ELF-1 (cell line): Measurements from ENCODE around the gene UBE2U.
"Not testable (repeated sequence)": the region's sequence is repeated elsewhere in the genome, so short reads cannot be mapped to it uniquely, and the experiment has no call there.

Experiments
- DNase-seq: peaks from one replicate; pipeline ENCODE4 v3.0.0-alpha.2; 2016; ENCODE audit warnings: low read depth, low spot score

Gene UBE2U

DNA sequence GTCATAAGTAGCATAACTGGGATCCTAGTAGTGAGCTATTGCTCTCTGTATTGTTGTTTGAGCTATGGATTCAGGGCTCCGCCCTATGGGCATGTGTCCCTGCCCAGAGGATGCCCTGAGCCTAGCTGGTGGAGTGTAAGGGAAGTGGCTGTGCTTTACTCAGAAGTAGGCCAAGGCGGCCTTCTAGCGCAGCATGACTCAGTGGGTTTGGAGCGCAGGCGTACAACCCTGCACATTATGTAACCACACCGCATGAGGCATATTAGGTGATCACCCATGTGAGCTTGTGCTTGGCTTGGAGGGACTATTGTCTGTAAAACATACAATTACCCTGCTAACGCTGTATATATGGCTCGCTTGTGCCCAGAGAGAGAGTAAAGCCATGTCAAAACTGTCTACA lies 11.1 kb upstream of the UBE2U start:
- no peak for DNase-seq

GRCh38 chr1:64194168-64195080 lies 9.0 kb upstream of the UBE2U start:
- no peak for DNase-seq

DNA sequence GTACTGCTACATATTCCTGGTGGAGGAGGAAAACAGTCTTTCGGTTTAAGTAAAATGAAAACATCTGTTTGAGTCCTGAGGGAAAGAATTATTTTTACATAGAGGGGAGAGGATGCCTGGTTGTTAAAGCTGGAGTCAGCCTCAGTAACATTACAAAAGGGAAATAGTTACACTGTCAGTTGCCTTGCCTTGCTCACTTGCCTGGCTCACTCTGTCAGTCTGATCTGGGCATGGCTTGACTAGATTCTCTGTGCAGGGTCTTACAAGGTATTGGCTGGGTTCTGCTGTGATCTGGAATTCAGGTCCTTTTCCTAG lies 8.4 kb upstream of the UBE2U start:
- DNase-seq = no peak

DNA sequence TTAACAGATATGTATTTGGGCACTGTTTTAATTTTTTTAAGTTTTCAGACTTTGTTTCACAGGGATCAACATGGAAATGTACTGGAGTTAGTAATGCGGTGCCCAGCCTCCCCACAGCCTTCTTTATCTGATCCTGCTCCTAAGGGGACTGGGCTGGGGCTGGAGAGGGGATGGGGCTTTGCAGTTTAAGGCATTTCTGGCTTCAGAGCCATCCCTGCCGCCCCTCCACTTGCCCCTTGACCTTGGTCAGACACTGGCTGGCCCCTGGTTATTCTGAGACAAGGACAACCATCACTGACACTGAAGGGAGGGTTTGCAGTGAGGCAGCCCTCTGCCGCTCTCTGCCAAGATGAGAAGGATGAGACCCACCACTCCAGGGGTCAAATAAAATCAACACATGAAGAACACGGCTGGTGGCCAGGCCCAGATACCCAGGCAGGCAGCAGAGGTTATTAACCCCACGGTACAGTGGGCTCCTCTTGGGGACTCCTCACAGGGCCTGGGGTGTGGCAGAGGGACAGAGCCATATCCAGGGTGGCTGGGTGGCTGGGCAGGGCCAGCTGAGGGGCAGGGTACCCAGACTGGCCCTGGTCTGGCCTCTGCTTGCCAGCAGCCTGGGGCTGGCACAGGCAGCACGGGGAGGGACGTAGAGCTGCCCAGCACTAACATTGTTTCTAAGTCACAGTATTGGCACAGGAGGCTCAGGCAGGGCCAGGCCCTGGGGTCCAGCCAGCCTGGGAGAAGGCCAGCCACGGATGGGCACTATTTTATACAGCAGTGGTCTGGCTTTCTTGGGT lies 7.2 kb upstream of the UBE2U start:
- no peak for DNase-seq

DNA sequence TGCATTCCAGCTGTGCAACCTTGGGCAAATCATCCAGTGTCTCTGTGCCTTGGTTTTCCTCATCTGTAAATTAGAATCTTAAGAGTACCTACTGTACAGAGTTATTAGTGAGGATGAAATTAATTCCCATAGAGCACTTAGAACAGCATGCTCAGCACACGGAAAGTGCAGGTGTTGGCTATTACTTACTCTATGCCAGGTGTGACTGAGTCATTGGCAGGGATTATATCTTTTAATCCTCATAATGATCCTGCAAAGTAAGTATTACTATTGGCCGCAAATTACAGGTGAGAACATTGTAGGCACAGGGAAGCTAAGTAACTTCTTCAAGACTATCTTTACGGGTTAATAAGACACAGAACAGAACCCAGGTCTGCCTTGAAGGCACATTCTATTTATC lies 6.3 kb upstream of the UBE2U start:
- DNase-seq = no peak

GRCh38 chr1:64199154-64199553 lies 4.3 kb upstream of the UBE2U start:
- DNase-seq = no peak

GRCh38 chr1:64200064-64200463 lies 3.4 kb upstream of the UBE2U start:
- no peak for DNase-seq

- no peak for DNase-seq
Measured at GRCh38 chr1:64209221-64209620, 5.8 kb downstream of the UBE2U start.

- no peak for DNase-seq
Measured at GRCh38 chr1:64212031-64212430, 8.6 kb downstream of the UBE2U start.

GRCh38 chr1:64215576-64215975 lies 12.2 kb downstream of the UBE2U start:
- no peak for DNase-seq

DNA sequence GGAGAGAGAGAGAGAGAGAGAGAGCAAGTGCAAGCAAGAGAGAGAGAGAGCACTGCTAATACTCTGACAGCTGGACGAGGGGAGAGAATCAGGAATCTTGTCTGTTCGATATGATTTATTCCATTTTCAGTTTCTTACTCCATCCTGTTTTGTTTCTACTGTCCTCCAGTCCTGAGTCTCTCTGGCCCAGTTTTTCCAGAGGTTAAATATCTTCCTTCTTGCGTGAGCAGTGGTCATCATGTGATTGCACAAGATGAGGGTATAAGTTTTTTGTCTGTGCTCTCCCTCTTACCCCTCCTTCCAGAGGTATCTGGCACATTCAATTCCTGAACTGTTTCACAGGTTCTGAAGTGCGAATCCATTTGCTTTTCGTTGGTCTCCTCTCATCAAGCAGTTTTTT lies 16.8 kb downstream of the UBE2U start:
- DNase-seq = no peak

- no peak for DNase-seq
Measured at GRCh38 chr1:64223329-64224151, 20.1 kb downstream of the UBE2U start.

- not testable (repeated sequence) for DNase-seq
Measured at GRCh38 chr1:64224236-64224635, 20.8 kb downstream of the UBE2U start.

- no peak for DNase-seq
Measured at GRCh38 chr1:64228167-64228957, 24.9 kb downstream of the UBE2U start.

GRCh38 chr1:64229307-64229706 lies 25.9 kb downstream of the UBE2U start:
- DNase-seq = peak; percentile 32

DNA sequence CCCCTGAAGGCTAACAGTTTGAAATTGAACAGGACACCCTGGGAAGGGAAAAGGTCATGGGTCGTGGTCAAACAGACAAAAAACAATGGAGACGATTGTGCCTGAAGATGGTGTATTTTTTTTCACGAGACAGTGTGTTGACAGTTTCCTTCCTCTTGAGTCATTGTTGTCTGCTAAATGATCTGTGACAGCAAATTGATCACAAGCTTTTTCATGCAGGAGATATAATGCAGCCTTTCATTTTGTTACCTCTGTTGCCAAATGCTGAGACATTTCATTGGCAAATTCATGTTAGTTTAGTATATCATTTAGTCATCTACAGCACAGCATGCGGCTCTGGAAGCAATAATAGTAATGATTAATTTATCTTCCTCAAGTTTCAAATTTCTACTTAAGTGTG lies 27.7 kb downstream of the UBE2U start:
- peak; percentile 14 for DNase-seq

DNA sequence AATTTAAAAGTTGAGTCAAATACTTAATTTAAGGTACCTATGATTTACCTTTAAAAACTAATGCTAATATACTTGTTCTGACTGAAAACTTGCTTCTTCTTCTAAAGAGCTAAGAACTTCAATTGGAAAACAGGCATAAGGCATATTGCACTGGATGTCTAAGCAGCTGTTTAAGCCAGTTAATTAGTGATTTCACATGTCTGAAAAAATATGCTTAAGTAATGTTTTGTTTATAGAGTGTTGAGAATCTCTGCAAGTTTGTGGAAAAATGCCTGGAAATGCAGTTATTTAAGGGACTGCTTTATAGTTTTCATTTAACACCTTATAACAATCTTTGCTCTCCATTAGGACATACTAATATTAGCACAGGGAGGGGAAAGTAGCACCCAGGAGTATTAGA lies 28.2 kb downstream of the UBE2U start:
- DNase-seq = no peak

DNA sequence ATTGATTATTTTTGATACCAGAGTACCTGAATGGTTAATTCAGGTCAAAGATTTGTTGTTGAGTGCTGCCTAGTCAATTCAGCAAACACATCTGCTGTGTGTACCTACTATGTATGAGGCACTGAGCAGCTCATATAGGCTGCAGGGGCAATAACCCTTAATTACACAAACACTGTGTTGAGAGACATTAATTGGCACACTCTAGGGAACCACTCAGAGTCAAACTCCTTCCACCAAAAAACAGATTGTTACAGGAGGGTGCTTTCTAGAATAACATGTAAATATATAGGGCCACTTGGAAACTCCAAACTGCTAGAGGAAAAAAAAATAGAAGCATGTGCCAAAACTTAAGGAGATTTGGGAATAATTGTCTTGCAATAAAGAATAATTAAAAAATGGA lies 31.3 kb downstream of the UBE2U start:
- DNase-seq = no peak

DNA sequence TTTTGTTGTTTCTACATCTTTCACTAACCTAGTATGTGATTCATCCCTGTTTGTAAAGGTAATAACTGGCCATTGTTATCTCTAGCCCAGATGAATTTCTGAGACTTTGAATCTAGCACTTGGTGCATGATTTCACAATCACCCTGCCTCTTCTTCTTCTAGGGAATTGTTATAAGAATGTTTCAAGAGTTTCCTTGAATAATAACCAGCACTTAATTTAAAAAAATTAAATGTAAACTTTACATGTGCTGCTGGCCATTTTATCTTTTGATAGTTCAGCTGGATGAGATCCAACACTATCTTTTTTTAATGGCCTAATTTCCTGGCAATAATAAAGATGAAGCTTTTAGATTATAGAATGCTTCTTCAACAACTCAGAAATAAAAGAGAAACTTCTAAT lies 31.8 kb downstream of the UBE2U start:
- DNase-seq = no peak

DNA sequence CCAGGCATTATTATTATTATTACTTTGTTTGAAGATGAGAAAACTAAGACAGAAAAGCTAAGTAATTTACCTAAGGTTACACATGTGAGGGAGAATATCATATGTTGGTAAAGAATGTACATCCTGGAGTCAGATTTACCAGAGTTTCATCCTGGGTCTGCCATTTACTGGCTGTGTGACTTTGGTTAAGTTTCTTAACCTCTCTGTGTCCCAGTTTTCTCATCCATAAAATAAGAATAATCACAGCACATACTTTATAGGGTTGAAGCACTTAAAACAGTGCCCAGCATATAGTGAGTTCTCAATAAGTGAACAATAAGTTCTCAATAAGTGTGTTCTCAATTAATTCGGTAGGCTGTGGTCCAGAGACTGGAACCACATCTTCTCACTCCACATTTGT lies 32.5 kb downstream of the UBE2U start:
- DNase-seq = no peak

- DNase-seq = peak; percentile 9
Measured at GRCh38 chr1:64236541-64236954, 33.1 kb downstream of the UBE2U start.
